HG03064 (cell line): ENCODE measurements around the gene MATR3.

Experiments
- ATAC-seq: cut with Tn5 transposase; IDR thresholded peaks from one replicate; pipeline ENCODE4 v1.9.1; 2021; ENCODE audit warnings: low read depth; ENCODE audit not compliant: unreplicated experiment

The MATR3 gene

GRCh38 chr5:139379626-139380449 is 86.3 kb downstream of the MATR3 start:
- no peak for ATAC-seq
